SU-DHL-6 (cell line): ENCODE data around the gene SAT1.

ENCODE experiments used
- CTCF ChIP-seq: fragments of 200-600 bp; sonication (generic); IDR thresholded peaks from one replicate; pipeline ENCODE4 v1.5.1; 2017; ENCODE audit warnings: antibody characterized with exemption, mild to moderate bottlenecking, low read length, moderate library complexity; ENCODE audit not compliant: insufficient read depth, poor library complexity, severe bottlenecking
- EZH2phosphoT487 ChIP-seq: fragments of 200-600 bp; sonication (generic), shearing (Covaris generic); conservative IDR thresholded peaks from 2 replicates; pipeline ENCODE4 v1.6.1; 2018; ENCODE audit warnings: mild to moderate bottlenecking, antibody characterized with exemption, low read length, moderate library complexity, mixed read lengths

DNA sequence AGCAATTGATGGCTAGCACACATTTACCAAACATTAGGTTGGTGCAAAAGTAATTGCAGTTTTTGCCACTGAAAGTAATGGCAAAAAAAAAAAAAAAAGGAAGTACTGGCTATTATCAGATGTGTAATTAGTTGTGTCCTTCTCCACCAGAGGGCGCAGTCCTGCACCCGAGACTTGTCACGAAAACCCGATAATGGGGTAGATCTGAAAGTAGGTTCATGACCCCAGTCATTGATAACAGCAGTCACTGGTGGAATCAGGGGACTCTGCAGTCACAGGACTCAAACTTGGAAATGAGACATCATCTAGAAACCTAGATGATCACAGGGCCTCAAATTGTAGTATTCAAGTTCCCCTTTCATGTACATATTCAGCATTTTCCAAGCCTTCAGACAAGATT, 26.8 kb upstream of the SAT1 start:
- TF ChIP-seq CTCF (peak; percentile 21), EZH2phosphoT487 (no peak)
